Ishikawa (cell line): ENCODE measurements around the gene SSTR3.

Source experiments
- CEBPB ChIP-seq: IDR thresholded peaks from 2 replicates; pipeline ENCODE4 v1.6.1; 2012
- CREB1 ChIP-seq: IDR thresholded peaks from 2 replicates; pipeline ENCODE4 v1.6.1; 2012; ENCODE audit warnings: low read depth
- EGR1 ChIP-seq: IDR thresholded peaks from 2 replicates; pipeline ENCODE4 v1.6.1; 2012
- EP300 ChIP-seq: IDR thresholded peaks from 2 replicates; pipeline ENCODE4 v1.6.1; 2012; ENCODE audit warnings: borderline replicate concordance
- FOXM1 ChIP-seq: IDR thresholded peaks from 2 replicates; pipeline ENCODE4 v1.6.1; 2012; ENCODE audit warnings: low read depth, borderline replicate concordance
- MAX ChIP-seq: IDR thresholded peaks from 2 replicates; pipeline ENCODE4 v1.6.1; 2012
- NFIC ChIP-seq: IDR thresholded peaks from 2 replicates; pipeline ENCODE4 v1.6.1; 2012
- RAD21 ChIP-seq: IDR thresholded peaks from 2 replicates; pipeline ENCODE4 v1.6.1; 2012; ENCODE audit warnings: low read depth
- REST ChIP-seq: IDR thresholded peaks from 2 replicates; pipeline ENCODE4 v1.6.1; 2012; ENCODE audit warnings: low read depth, mild to moderate bottlenecking
- TAF1 ChIP-seq: IDR thresholded peaks from 2 replicates; pipeline ENCODE4 v1.6.1; 2012; ENCODE audit warnings: low read depth, mild to moderate bottlenecking
- TCF12 ChIP-seq: IDR thresholded peaks from 2 replicates; pipeline ENCODE4 v1.6.1; 2012; ENCODE audit warnings: low read depth
- TEAD4 ChIP-seq: IDR thresholded peaks from 2 replicates; pipeline ENCODE4 v1.6.1; 2012
- USF1 ChIP-seq: IDR thresholded peaks from 2 replicates; pipeline ENCODE4 v1.6.1; 2012
- YY1 ChIP-seq: IDR thresholded peaks from 2 replicates; pipeline ENCODE4 v1.6.1; 2012; ENCODE audit warnings: low read depth
- ZBTB7A ChIP-seq: IDR thresholded peaks from 2 replicates; pipeline ENCODE4 v1.6.1; 2012; ENCODE audit warnings: low read depth

The SSTR3 gene

GRCh38 chr22:37186997-37187522 lies 25.2 kb downstream of the SSTR3 start:
- no peak for TF ChIP-seq NFIC
- TF ChIP-seq REST = no peak
- TF ChIP-seq MAX = no peak
- no peak for TF ChIP-seq CREB1
- TF ChIP-seq CEBPB = no peak
- no peak for TF ChIP-seq USF1
- TF ChIP-seq EP300 = no peak
- TF ChIP-seq FOXM1 = no peak
- no peak for TF ChIP-seq RAD21
- TF ChIP-seq TCF12 = no peak
- TF ChIP-seq TAF1 = no peak

- TF ChIP-seq USF1 = no peak
- no peak for TF ChIP-seq NFIC
- no peak for TF ChIP-seq MAX
- no peak for TF ChIP-seq FOXM1
- no peak for TF ChIP-seq TEAD4
- TF ChIP-seq ZBTB7A = no peak
- no peak for TF ChIP-seq RAD21
- TF ChIP-seq EGR1 = no peak
- no peak for TF ChIP-seq CEBPB
- TF ChIP-seq YY1 = no peak
- no peak for TF ChIP-seq CREB1
- TF ChIP-seq TCF12 = no peak
- TF ChIP-seq REST = no peak
- TF ChIP-seq TAF1 = no peak
Measured at GRCh38 chr22:37186228-37186996, 25.9 kb downstream of the SSTR3 start.

- no peak for TF ChIP-seq USF1
Measured at GRCh38 chr22:37185646-37186227, 26.5 kb downstream of the SSTR3 start.

- TF ChIP-seq CEBPB = no peak
Measured at GRCh38 chr22:37184816-37185541, 27.3 kb downstream of the SSTR3 start.

- TF ChIP-seq TCF12 (no peak), NFIC (no peak), ZBTB7A (no peak), MAX (no peak), YY1 (no peak), TEAD4 (no peak), EGR1 (no peak), RAD21 (no peak), USF1 (no peak), CREB1 (no peak), REST (no peak)
Measured at GRCh38 chr22:37184380-37184755, 27.9 kb downstream of the SSTR3 start.
